CD4-positive, alpha-beta memory T cell (primary cell): Measurements from ENCODE around the gene HMGCS1. TPM values are rescaled to one million over a fixed set of nuclear protein-coding genes. Genes with fewer than 3 reads are reported as not detected.

Source experiments
- CTCF ChIA-PET: fragments of 350-600 bp; sonication (Branson Sonifier 250); formaldehyde crosslinking; loops from one replicate; lab custom pipeline; 2021; ENCODE audit warnings: inconsistent platforms; ENCODE audit not compliant: partially characterized antibody; lab: Charles Lee
- POLR2A ChIA-PET: fragments of 350-600 bp; sonication (Branson Sonifier 250); formaldehyde crosslinking; loops from one replicate; lab custom pipeline; 2021; ENCODE audit not compliant: partially characterized antibody; lab: Charles Lee
- DNase-seq, 5 donors: peaks; one replicate each; pipeline versions ENCODE4 v3.0.0 to v3.0.0-alpha.2; 2020 to 2022; ENCODE audit warnings: mixed read lengths in 1 of 5
- H3K27ac ChIP-seq: one replicate; pipeline ENCODE4 v1.7.0; 2013; ENCODE audit warnings: low read depth, low read length
- H3K27me3 ChIP-seq: 2 replicates; pipeline ENCODE4 v1.7.0; 2013; ENCODE audit warnings: mild to moderate bottlenecking, low read length, moderate library complexity; ENCODE audit not compliant: insufficient read depth
- H3K36me3 ChIP-seq: 2 replicates; pipeline ENCODE4 v1.7.0; 2013; ENCODE audit warnings: mild to moderate bottlenecking, low read length, moderate library complexity; ENCODE audit not compliant: insufficient read depth
- H3K4me1 ChIP-seq: 2 replicates; pipeline ENCODE4 v1.7.0; 2013; ENCODE audit warnings: mild to moderate bottlenecking, low read length, moderate library complexity; ENCODE audit not compliant: insufficient read depth
- H3K4me3 ChIP-seq, 2 donors: one replicate each; pipeline ENCODE4 v1.7.0; 2013; ENCODE audit warnings: low read length in 2 of 2, mild to moderate bottlenecking in 1 of 2
- H3K9me3 ChIP-seq, 2 donors: one replicate each; pipeline ENCODE4 v1.7.0; 2013; ENCODE audit warnings: low read length in 2 of 2, control low read depth in 1 of 2; ENCODE audit not compliant: control insufficient read depth in 1 of 2
- H3K27ac Mint-ChIP-seq, 7 donors: one replicate each; pipeline ENCODE4 v1.8.0; 2020 to 2021; ENCODE audit warnings: mixed read lengths in 7 of 7, mild to moderate bottlenecking in 6 of 7, inconsistent platforms in 3 of 7, moderate library complexity in 3 of 7
- H3K27me3 Mint-ChIP-seq, 2 donors: one replicate each; pipeline ENCODE4 v1.8.0; 2020 to 2021; ENCODE audit warnings: mixed read lengths in 2 of 2
- H3K36me3 Mint-ChIP-seq, 2 donors: one replicate each; pipeline ENCODE4 v1.8.0; 2020 to 2021; ENCODE audit warnings: mixed read lengths in 2 of 2, inconsistent platforms in 1 of 2, mild to moderate bottlenecking in 1 of 2
- H3K4me1 Mint-ChIP-seq, 4 donors: one replicate each; pipeline ENCODE4 v1.8.0; 2020 to 2021; ENCODE audit warnings: mixed read lengths in 4 of 4, mild to moderate bottlenecking in 1 of 4
- H3K4me3 Mint-ChIP-seq, 8 donors: one replicate each; pipeline ENCODE4 v1.8.0; 2020 to 2021; ENCODE audit warnings: mixed read lengths in 8 of 8, mild to moderate bottlenecking in 7 of 8, moderate library complexity in 6 of 8, inconsistent platforms in 3 of 8
- H3K9me3 Mint-ChIP-seq, 8 donors: one replicate each; pipeline ENCODE4 v1.8.0; 2020 to 2021; ENCODE audit warnings: mixed read lengths in 8 of 8, mild to moderate bottlenecking in 5 of 8, inconsistent platforms in 3 of 8, moderate library complexity in 1 of 8
- intact Hi-C: fragments of 100-400 bp; cut with micrococcal nuclease; formaldehyde crosslinking; loops from one replicate; pipeline ENCODE4 v1.15.1; 2023
- polyA plus RNA-seq, 2 donors: library from polyadenylated mRNA; unstranded; fragments of 300-500 nt; fragmentation: Illumina TruSeq; gene quantifications; one replicate each; pipeline ENCODE4 v1.2.3, GENCODE V29; 2021
- total RNA-seq, 2 experiments: library from RNA; stranded (reverse); gene quantifications; one replicate each; pipeline ENCODE4 v1.2.3, GENCODE V29; 2021

The HMGCS1 gene
- total and polyA plus RNA-seq, 4 experiments from 2014 or later, result 3.3 to 35.7 (median 17.3) TPM

DNA sequence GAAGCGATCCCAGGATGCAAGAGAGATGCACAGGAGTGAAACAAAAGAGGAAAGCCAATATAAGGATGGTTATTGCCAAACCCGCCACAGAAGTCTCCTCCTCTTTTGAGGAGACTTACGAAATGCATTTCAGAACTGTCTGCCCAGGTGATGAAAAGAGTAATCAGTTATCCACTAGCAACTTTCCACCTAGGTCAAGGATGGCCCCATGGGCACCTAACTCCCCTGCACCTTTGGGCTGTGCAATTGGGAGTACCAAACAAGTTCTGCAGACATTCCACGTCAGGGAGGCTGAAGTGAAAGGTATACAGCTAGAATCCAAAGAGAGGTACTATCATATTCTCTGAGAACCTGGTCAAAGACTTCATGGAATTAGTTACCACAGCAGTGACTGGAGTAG lies 25.7 kb downstream of the HMGCS1 start:
- Histone ChIP-seq H3K27ac (no peak overlapping the region), H3K4me3 (no peak overlapping the region), H3K36me3 (peaks cover 9% of the 10 kb centered on the region), H3K9me3 (no peaks in the 10 kb centered on the region), H3K27me3 (no peaks in the 10 kb centered on the region), H3K4me1 (no peaks in the 10 kb centered on the region)
- Mint-ChIP-seq H3K4me3 (no peak overlapping the region), H3K36me3 (peaks cover 38 to 46% of the 10 kb centered on the region in 2 donors), H3K27ac (no peak overlapping the region), H3K9me3 (no peaks in the 10 kb centered on the region), H3K27me3 (no peaks in the 10 kb centered on the region), H3K4me1 (no peaks in the 10 kb centered on the region)
- DNase-seq, result no peak
- intact Hi-C loops, result no loop called here
- CTCF ChIA-PET, result no interaction called here
- POLR2A ChIA-PET, result no interaction called here

DNA sequence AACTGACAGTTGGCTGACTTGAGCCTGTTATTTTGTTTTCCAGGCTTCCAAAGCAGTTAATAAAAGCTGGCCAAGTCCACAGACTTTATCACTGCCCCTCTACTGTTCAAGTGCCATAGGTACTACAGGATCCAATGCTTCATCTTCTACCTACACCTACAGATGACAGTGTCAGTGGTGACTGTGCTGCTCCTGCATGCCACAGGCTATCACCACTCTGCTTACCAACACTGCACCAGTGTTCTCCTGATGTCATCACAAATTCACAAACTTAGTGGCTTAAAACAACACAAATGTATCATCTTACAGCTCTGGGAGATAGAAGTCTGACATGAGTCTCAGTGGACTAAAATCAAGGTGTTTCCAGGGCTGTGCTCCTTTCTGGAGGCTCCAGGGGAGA lies 26.6 kb downstream of the HMGCS1 start:
- ChIA-PET POLR2A (no interaction called here), CTCF (no interaction called here)
- Histone ChIP-seq H3K27me3 (no peaks in the 10 kb centered on the region), H3K4me1 (no peaks in the 10 kb centered on the region), H3K4me3 (no peak overlapping the region), H3K36me3 (peaks cover 4% of the 10 kb centered on the region), H3K27ac (no peak overlapping the region), H3K9me3 (no peaks in the 10 kb centered on the region)
- H3K36me3 Mint-ChIP-seq, result peaks cover 36 to 41% of the 10 kb centered on the region in 2 donors
- no peaks in the 10 kb centered on the region for H3K9me3 Mint-ChIP-seq
- no peak overlapping the region for H3K4me3 Mint-ChIP-seq
- intact Hi-C loops, result no loop called here
- H3K4me1 Mint-ChIP-seq, result no peaks in the 10 kb centered on the region
- H3K27me3 Mint-ChIP-seq, result no peaks in the 10 kb centered on the region
- H3K27ac Mint-ChIP-seq, result no peak overlapping the region
- no peak for DNase-seq

DNA sequence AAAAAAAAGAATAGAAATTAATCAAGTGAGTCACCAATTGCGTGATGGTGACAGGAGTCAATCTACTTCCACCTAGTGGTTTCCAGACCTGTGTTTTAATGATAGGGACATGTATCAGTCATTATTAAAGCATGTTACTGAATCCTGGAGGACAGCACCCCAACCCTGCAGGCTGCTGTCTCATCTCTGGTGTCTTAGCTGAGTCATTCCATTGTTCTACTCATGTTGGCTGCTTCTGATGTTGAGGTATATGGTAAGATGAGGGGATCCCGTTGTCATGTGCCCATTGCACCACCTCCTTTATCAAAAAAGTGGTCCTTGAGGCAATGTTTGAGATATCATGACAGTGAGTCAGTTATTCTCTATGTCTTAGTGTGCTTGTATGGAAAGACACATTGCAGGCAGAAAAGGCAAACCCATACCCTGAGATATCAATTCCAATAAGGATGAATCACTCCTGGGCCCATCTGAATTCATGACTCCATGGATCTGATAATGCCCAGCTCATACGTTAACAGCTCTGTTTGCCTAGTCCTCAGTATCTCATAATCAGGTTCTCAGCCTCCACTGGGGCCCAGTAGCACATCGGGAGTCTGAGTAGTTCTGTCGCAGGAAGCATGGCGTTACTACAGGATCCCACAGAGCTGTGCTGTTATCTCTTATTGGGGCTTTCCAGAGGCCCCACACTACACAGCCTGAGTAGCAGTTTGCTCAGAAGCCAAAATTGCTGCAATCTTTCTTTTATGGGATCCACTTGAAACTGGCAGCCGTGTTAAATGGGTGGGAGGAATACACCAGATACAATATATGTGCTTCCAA lies 31.2 kb downstream of the HMGCS1 start:
- Histone ChIP-seq H3K27me3 (no peaks in the 10 kb centered on the region), H3K4me3 (no peak overlapping the region), H3K27ac (no peak overlapping the region), H3K9me3 (no peaks in the 10 kb centered on the region), H3K36me3 (no peaks in the 10 kb centered on the region), H3K4me1 (no peaks in the 10 kb centered on the region)
- intact Hi-C loops, result no loop called here
- no peak for DNase-seq
- ChIA-PET CTCF (no interaction called here), POLR2A (no interaction called here)
- H3K4me1 Mint-ChIP-seq, result no peaks in the 10 kb centered on the region
- no peak overlapping the region for H3K27ac Mint-ChIP-seq
- peaks cover 2% of the 10 kb centered on the region in 2 donors for H3K27me3 Mint-ChIP-seq
- no peak overlapping the region for H3K4me3 Mint-ChIP-seq
- H3K9me3 Mint-ChIP-seq, result no peaks in the 10 kb centered on the region
- peaks cover 5 to 9% of the 10 kb centered on the region in 2 donors for H3K36me3 Mint-ChIP-seq

DNA sequence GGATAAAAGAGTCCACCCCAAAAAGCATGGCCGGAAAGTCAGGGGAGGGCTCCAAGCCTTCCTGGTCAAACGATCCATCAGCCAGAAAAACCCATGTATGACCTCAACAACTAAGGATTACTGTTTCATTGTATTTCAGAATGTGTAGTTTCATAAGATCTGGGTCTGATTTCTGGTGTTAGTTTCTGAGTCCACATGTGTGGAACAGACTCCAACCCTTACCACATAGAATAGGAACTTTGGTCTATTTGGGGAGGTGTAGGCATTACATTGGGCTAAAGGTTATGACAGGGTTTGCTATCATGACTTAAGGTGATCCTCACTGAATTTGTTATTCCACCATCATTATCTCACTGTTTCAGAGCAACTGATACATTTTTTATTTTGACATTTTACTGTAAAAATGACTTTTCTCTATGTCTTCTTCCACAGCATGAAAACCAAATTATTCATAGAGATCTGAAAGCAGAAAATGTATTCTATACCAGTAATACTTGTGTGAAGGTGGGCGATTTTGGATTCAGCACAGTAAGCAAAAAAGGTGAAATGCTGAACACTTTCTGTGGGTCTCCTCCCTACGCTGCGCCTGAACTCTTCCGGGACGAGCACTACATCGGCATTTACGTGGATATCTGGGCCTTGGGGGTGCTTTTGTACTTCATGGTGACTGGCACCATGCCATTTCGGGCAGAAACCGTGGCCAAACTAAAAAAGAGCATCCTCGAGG lies 33.5 kb downstream of the HMGCS1 start:
- DNase-seq, result no peak
- no peaks in the 10 kb centered on the region for H3K4me1 Mint-ChIP-seq
- no peak overlapping the region for H3K4me3 Mint-ChIP-seq
- peaks cover 2% of the 10 kb centered on the region in 2 donors for H3K27me3 Mint-ChIP-seq
- Histone ChIP-seq H3K36me3 (no peaks in the 10 kb centered on the region), H3K4me3 (no peak overlapping the region), H3K27me3 (no peaks in the 10 kb centered on the region), H3K9me3 (no peaks in the 10 kb centered on the region), H3K27ac (no peak overlapping the region), H3K4me1 (no peaks in the 10 kb centered on the region)
- intact Hi-C loops, result no loop called here
- ChIA-PET CTCF (no interaction called here), POLR2A (no interaction called here)
- H3K27ac Mint-ChIP-seq, result no peak overlapping the region
- peaks cover 0 to 4% of the 10 kb centered on the region in 2 donors for H3K36me3 Mint-ChIP-seq
- H3K9me3 Mint-ChIP-seq, result peaks cover 0 to 2% (median 0%) of the 10 kb centered on the region in 8 donors

DNA sequence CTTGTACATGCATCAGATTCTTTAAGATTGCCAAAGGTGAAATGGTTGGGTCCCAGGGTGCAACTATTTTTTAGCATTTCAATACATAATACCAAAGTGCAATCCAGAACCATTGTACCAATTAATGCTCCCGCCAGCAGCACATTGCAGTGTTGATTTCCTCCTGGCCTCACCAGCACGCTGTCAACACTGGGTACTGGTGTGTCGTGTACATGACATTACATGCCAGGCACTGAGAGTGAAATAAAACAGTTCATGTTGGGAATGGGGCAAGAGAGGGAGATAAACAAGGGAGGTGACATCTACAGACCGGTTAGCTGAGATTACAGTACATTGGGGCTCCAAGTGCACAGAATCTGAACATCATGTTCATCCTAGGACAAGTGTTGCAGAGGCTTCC lies 37.8 kb downstream of the HMGCS1 start:
- POLR2A ChIA-PET, result no interaction called here
- Histone ChIP-seq H3K27ac (no peak overlapping the region), H3K27me3 (no peaks in the 10 kb centered on the region), H3K36me3 (no peaks in the 10 kb centered on the region), H3K4me3 (no peak overlapping the region), H3K9me3 (no peaks in the 10 kb centered on the region), H3K4me1 (no peaks in the 10 kb centered on the region)
- Mint-ChIP-seq H3K4me1 (no peaks in the 10 kb centered on the region), H3K4me3 (no peak overlapping the region), H3K9me3 (peaks cover 0 to 2% (median 0%) of the 10 kb centered on the region in 8 donors), H3K27ac (no peak overlapping the region), H3K36me3 (peaks cover 0 to 4% of the 10 kb centered on the region in 2 donors), H3K27me3 (peaks cover 4 to 5% of the 10 kb centered on the region in 2 donors)
- no peak for DNase-seq
- CTCF ChIA-PET, result no interaction called here
- intact Hi-C loops, result no loop called here

DNA sequence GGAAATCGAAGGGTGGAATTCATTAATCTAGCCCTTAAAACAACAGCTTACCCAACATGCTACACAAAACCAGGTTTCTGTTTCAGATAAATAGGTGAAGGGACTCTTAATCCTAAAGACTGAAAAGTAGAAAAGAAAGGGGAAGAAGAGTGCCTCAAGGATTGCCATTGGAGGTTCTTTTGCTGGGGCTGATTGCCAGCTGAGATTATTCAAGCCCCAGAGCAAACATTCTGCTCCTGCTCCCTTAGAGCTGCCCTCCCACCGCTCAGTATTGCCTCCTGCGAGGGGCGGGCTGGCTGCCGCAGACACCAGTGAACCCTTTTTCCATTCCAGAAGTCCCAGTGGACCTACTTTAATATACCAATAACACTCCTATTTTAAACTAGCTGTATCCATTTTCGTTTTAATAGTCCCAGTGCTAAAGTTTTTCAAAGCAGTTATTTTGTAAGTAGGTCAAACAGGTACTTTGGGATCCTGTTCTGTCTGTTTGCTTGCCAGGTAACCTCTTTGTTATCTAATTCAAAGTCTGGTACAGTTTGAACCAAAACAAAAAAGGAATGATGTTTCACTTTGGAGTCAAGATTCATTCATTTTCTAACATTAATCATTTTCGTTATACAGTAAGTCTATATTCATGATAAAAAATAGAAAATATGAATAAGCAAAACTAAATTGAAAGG lies 38.6 kb downstream of the HMGCS1 start:
- Histone ChIP-seq H3K36me3 (no peaks in the 10 kb centered on the region), H3K4me1 (no peaks in the 10 kb centered on the region), H3K27ac (no peak overlapping the region), H3K4me3 (no peak overlapping the region), H3K9me3 (no peaks in the 10 kb centered on the region), H3K27me3 (no peaks in the 10 kb centered on the region)
- peaks cover 0 to 7% (median 2%) of the 10 kb centered on the region in 8 donors for H3K9me3 Mint-ChIP-seq
- no peak overlapping the region for H3K27ac Mint-ChIP-seq
- POLR2A ChIA-PET, result no interaction called here
- intact Hi-C loops, result no loop called here
- no peak for DNase-seq
- CTCF ChIA-PET, result no interaction called here
- no peaks in the 10 kb centered on the region for H3K4me1 Mint-ChIP-seq
- peaks cover 0 to 4% of the 10 kb centered on the region in 2 donors for H3K36me3 Mint-ChIP-seq
- no peak overlapping the region for H3K4me3 Mint-ChIP-seq
- H3K27me3 Mint-ChIP-seq, result peaks cover 5 to 10% of the 10 kb centered on the region in 2 donors

DNA sequence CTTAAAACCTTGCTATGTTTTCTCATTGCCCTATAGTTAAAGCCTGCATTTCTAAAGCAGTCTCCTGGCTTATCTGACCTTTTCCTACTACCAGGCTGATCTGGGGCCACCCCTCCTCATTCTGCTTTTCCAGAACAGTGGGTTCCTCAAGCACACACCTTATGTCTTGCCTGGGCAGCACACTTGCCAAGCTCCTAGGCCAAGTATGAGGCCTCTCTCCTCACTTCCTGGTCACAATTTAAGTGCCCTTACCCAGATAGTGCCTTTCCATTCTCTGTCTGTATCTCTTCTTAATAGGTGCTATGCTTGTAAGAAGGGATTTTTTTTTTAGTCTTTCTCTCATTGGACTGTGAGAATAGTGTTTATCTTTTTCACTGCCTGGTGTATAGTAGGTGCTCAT lies 39.7 kb downstream of the HMGCS1 start:
- no peak for DNase-seq
- Histone ChIP-seq H3K27ac (no peak overlapping the region), H3K9me3 (no peaks in the 10 kb centered on the region), H3K36me3 (no peaks in the 10 kb centered on the region), H3K4me1 (no peaks in the 10 kb centered on the region), H3K27me3 (no peaks in the 10 kb centered on the region), H3K4me3 (no peak overlapping the region)
- Mint-ChIP-seq H3K27me3 (peaks cover 7 to 12% of the 10 kb centered on the region in 2 donors), H3K9me3 (peaks cover 0 to 9% (median 2%) of the 10 kb centered on the region in 8 donors), H3K4me3 (no peak overlapping the region), H3K4me1 (no peaks in the 10 kb centered on the region), H3K27ac (no peak overlapping the region), H3K36me3 (peaks cover 0 to 4% of the 10 kb centered on the region in 2 donors)
- POLR2A ChIA-PET, result no interaction called here
- intact Hi-C loops, result no loop called here
- CTCF ChIA-PET, result no interaction called here
